GM21529 (cell line): Measurements from ENCODE around the gene FAM114A1.

Source experiments
- ATAC-seq: cut with Tn5 transposase; IDR thresholded peaks from one replicate; pipeline ENCODE4 v1.9.1; 2021; ENCODE audit not compliant: unreplicated experiment

FAM114A1 gene

GRCh38 chr4:38867478-38868058, at the start of gene FAM114A1:
Gene FAM114A1 (plus strand): TSS chr4:38867806. CDS start chr4:38878079, 10,273 bp downstream.
- ATAC-seq, result peak; percentile 90

- ATAC-seq, result peak; percentile 52
These were observed 49.1 kb upstream of the FAM114A1 start for GRCh38 chr4:38818441-38818976.

- no peak for ATAC-seq
These were observed 48.0 kb upstream of the FAM114A1 start for GRCh38 chr4:38819569-38819968.

GRCh38 chr4:38820329-38821061, 47.1 kb upstream of the FAM114A1 start:
- ATAC-seq, result peak; percentile 54

- ATAC-seq, result no peak
These were observed 45.9 kb upstream of the FAM114A1 start for GRCh38 chr4:38821739-38822138.

GRCh38 chr4:38822748-38823303, 44.8 kb upstream of the FAM114A1 start:
- no peak for ATAC-seq

GRCh38 chr4:38823766-38824165, 43.8 kb upstream of the FAM114A1 start:
- ATAC-seq, result no peak

- ATAC-seq, result no peak
These were observed 38.4 kb upstream of the FAM114A1 start for GRCh38 chr4:38829237-38829636.

- no peak for ATAC-seq
These were observed 36.0 kb upstream of the FAM114A1 start for GRCh38 chr4:38831653-38832052.

GRCh38 chr4:38832206-38832605, 35.4 kb upstream of the FAM114A1 start:
- no peak for ATAC-seq

- no peak for ATAC-seq
These were observed 34.7 kb upstream of the FAM114A1 start for GRCh38 chr4:38832624-38833528.

GRCh38 chr4:38834570-38834969, 33.0 kb upstream of the FAM114A1 start:
- no peak for ATAC-seq

- ATAC-seq, result no peak
These were observed 30.3 kb upstream of the FAM114A1 start for GRCh38 chr4:38837334-38837733.

- no peak for ATAC-seq
These were observed 29.8 kb upstream of the FAM114A1 start for GRCh38 chr4:38837849-38838248.

GRCh38 chr4:38842994-38843393, 24.6 kb upstream of the FAM114A1 start:
- no peak for ATAC-seq

- no peak for ATAC-seq
These were observed 21.6 kb upstream of the FAM114A1 start for GRCh38 chr4:38846015-38846414.

- no peak for ATAC-seq
These were observed 12.1 kb upstream of the FAM114A1 start for GRCh38 chr4:38855466-38855865.

GRCh38 chr4:38856046-38856445, 11.6 kb upstream of the FAM114A1 start:
- ATAC-seq, result no peak

GRCh38 chr4:38856524-38857337, 10.9 kb upstream of the FAM114A1 start, which contains the start of gene TLR6:
Gene TLR6 (minus strand): TSS chr4:38856817. CDS start chr4:38829473, 27,344 bp downstream.
- ATAC-seq, result peak; percentile 45
